Peyer's patch (tissue), 4 donors: Measurements from ENCODE around the gene EXOC1L.

Experiments used
- CTCF ChIP-seq, 6 experiments: fragments of 450-650 bp in 4 of 6; fragments of 200-600 bp in 2 of 6; sonication (generic) in 1 of 6; IDR thresholded peaks; one replicate each; pipeline ENCODE4 v1.5.1; 2017 to 2019; ENCODE audit warnings: antibody characterized with exemption in 6 of 6, mild to moderate bottlenecking in 3 of 6, moderate library complexity in 1 of 6
- POLR2A ChIP-seq, 2 donors: fragments of 450-650 bp; IDR thresholded peaks; one replicate each; pipeline ENCODE4 v1.5.1; 2017; ENCODE audit warnings: antibody characterized with exemption in 2 of 2, mild to moderate bottlenecking in 2 of 2, moderate library complexity in 2 of 2

- no peak for TF ChIP-seq CTCF (IDR thresholded peaks at IDR 0.05)
- no peak for TF ChIP-seq POLR2A (IDR thresholded peaks at IDR 0.05)
These were observed 11.0 kb upstream of the EXOC1L start for GRCh38 chr4:55808632-55809031.
